Activated CD8-positive, alpha-beta T cell treated with anti-CD3 and anti-CD28 coated beads for 36 hours (primary cell): ENCODE results near the gene TENT5C. TPM values are rescaled to one million over a fixed set of nuclear protein-coding genes. Genes with fewer than 3 reads are reported as not detected.
A peak's percentile ranks its signal among the peaks of the same experiment; 100 is the strongest.

Source experiments
- ATAC-seq: fragments of 200-7000 bp; cut with Tn5 transposase; one replicate; pipeline ENCODE4 v1.10.0; 2021; ENCODE audit warnings: mild to moderate bottlenecking, moderate library complexity
- CTCF ChIA-PET: fragments of 350-600 bp; sonication (Branson Sonifier 250); formaldehyde crosslinking; loops from one replicate; lab custom pipeline; 2021; ENCODE audit warnings: antibody characterized with exemption; lab: Charles Lee
- POLR2A ChIA-PET: fragments of 350-600 bp; sonication (Branson Sonifier 250); formaldehyde crosslinking; loops from one replicate; lab custom pipeline; 2021; ENCODE audit warnings: antibody characterized with exemption; lab: Charles Lee
- DNase-seq: peaks from one replicate; pipeline ENCODE4 v3.0.0-alpha.2; 2020
- H3K27ac Mint-ChIP-seq: one replicate; pipeline ENCODE4 v1.8.0; 2021; ENCODE audit warnings: mild to moderate bottlenecking, mixed read lengths
- H3K27me3 Mint-ChIP-seq: one replicate; pipeline ENCODE4 v1.8.0; 2021; ENCODE audit warnings: mixed read lengths
- H3K36me3 Mint-ChIP-seq: one replicate; pipeline ENCODE4 v1.8.0; 2021; ENCODE audit warnings: low read depth, mixed read lengths
- H3K4me1 Mint-ChIP-seq: one replicate; pipeline ENCODE4 v1.8.0; 2021; ENCODE audit warnings: low read depth, mixed read lengths
- H3K4me3 Mint-ChIP-seq: one replicate; pipeline ENCODE4 v1.8.0; 2021; ENCODE audit warnings: mild to moderate bottlenecking, moderate library complexity, mixed read lengths
- H3K9me3 Mint-ChIP-seq: one replicate; pipeline ENCODE4 v1.8.0; 2021; ENCODE audit warnings: mixed read lengths
- CTCF ChIP-seq: fragments of 200-600 bp; IDR thresholded peaks from one replicate; pipeline ENCODE4 v1.8.0; 2022; ENCODE audit warnings: antibody characterized with exemption, mild to moderate bottlenecking
- intact Hi-C: fragments of 100-400 bp; cut with micrococcal nuclease; formaldehyde crosslinking; loops from one replicate; pipeline ENCODE4 v1.10.0; 2022
- total RNA-seq, 2 experiments: library from RNA; stranded (reverse); gene quantifications; one replicate each; pipeline ENCODE4 v1.2.3, GENCODE V29; 2021

The TENT5C gene
- total RNA-seq, 2 experiments from 2014 or later: 13.1 to 13.6 TPM

- ChIA-PET POLR2A (interaction anchor here (1.3 kb wide), 1 partner anchor 10 kb away, joined by 3 read pairs; no protein-coding TSS in a partner anchor), CTCF (interaction anchor here (2.3 kb wide), 1 partner anchor 15 kb away, joined by 5 read pairs; no protein-coding TSS in a partner anchor)
- TF ChIP-seq CTCF: no peak
- H3K9me3 Mint-ChIP-seq: no peaks in the 10 kb centered on the region
- H3K36me3 Mint-ChIP-seq: no peaks in the 10 kb centered on the region
- peaks cover 8% of the 10 kb centered on the region for H3K4me1 Mint-ChIP-seq
- H3K4me3 Mint-ChIP-seq: no peak overlapping the region
- ATAC-seq: no peak
- intact Hi-C loops: no loop called here
- DNase-seq: no peak
- no peak overlapping the region for H3K27ac Mint-ChIP-seq
- H3K27me3 Mint-ChIP-seq: peaks cover 38% of the 10 kb centered on the region
These were observed 33.9 kb downstream of the TENT5C start for GRCh38 chr1:117639741-117640140.

GRCh38 chr1:117641536-117641935 lies 35.7 kb downstream of the TENT5C start:
- no peak for TF ChIP-seq CTCF
- no peak overlapping the region for H3K27ac Mint-ChIP-seq
- POLR2A ChIA-PET: no interaction called here
- CTCF ChIA-PET: interaction anchor here (1.2 to 1.9 kb wide), 3 partner anchors 106 to 117 kb away, joined by 3 to 6 read pairs (median 4); no protein-coding TSS in a partner anchor
- intact Hi-C loops: no loop called here
- no peak overlapping the region for H3K4me3 Mint-ChIP-seq
- H3K27me3 Mint-ChIP-seq: peaks cover 38% of the 10 kb centered on the region
- ATAC-seq: no peak
- no peaks in the 10 kb centered on the region for H3K9me3 Mint-ChIP-seq
- no peak for DNase-seq
- H3K4me1 Mint-ChIP-seq: peaks cover 3% of the 10 kb centered on the region
- no peaks in the 10 kb centered on the region for H3K36me3 Mint-ChIP-seq

GRCh38 chr1:117642963-117643362 lies 37.1 kb downstream of the TENT5C start:
- Mint-ChIP-seq H3K4me1 (peaks cover 2% of the 10 kb centered on the region), H3K4me3 (no peak overlapping the region), H3K27me3 (peaks cover 34% of the 10 kb centered on the region), H3K9me3 (no peaks in the 10 kb centered on the region), H3K36me3 (no peaks in the 10 kb centered on the region), H3K27ac (no peak overlapping the region)
- intact Hi-C loops: no loop called here
- ATAC-seq: peak; percentile 69
- no peak for TF ChIP-seq CTCF
- peak; percentile 64 for DNase-seq
- ChIA-PET POLR2A (interaction anchor here (1.1 to 3.0 kb wide), 3 partner anchors 13 to 29 kb away, joined by 3 to 14 read pairs (median 3); no protein-coding TSS in a partner anchor), CTCF (interaction anchor here (1.3 to 1.9 kb wide), 3 partner anchors 108 to 115 kb away, joined by 3 to 6 read pairs (median 4); no protein-coding TSS in a partner anchor)

GRCh38 chr1:117643601-117644000 lies 37.8 kb downstream of the TENT5C start:
- Mint-ChIP-seq H3K9me3 (no peaks in the 10 kb centered on the region), H3K4me1 (peaks cover 2% of the 10 kb centered on the region), H3K36me3 (no peaks in the 10 kb centered on the region), H3K27ac (no peak overlapping the region), H3K27me3 (peaks cover 36% of the 10 kb centered on the region), H3K4me3 (no peak overlapping the region)
- no peak for TF ChIP-seq CTCF
- intact Hi-C loops: no loop called here
- CTCF ChIA-PET: interaction anchor here (1.3 to 1.8 kb wide), 3 partner anchors 11 to 110 kb away, joined by 3 to 7 read pairs (median 4); no protein-coding TSS in a partner anchor
- ATAC-seq: no peak
- POLR2A ChIA-PET: interaction anchor here (1.3 to 3.0 kb wide), 3 partner anchors 12 to 16 kb away, joined by 3 to 14 read pairs (median 5); no protein-coding TSS in a partner anchor
- no peak for DNase-seq

- peaks cover 2% of the 10 kb centered on the region for H3K4me1 Mint-ChIP-seq
- ATAC-seq (no peak), DNase-seq (no peak)
- peaks cover 37% of the 10 kb centered on the region for H3K27me3 Mint-ChIP-seq
- no peaks in the 10 kb centered on the region for H3K36me3 Mint-ChIP-seq
- intact Hi-C loops: no loop called here
- POLR2A ChIA-PET: interaction anchor here (1.3 to 3.0 kb wide), 2 partner anchors 11 to 18 kb away, joined by 5 to 14 read pairs; no protein-coding TSS in a partner anchor
- CTCF ChIA-PET: interaction anchor here (1.6 to 1.8 kb wide), 2 partner anchors 10 to 110 kb away, joined by 4 to 7 read pairs; no protein-coding TSS in a partner anchor
- no peaks in the 10 kb centered on the region for H3K9me3 Mint-ChIP-seq
- no peak for TF ChIP-seq CTCF
- no peak overlapping the region for H3K27ac Mint-ChIP-seq
- no peak overlapping the region for H3K4me3 Mint-ChIP-seq
These were observed 39.0 kb downstream of the TENT5C start for GRCh38 chr1:117644696-117645311.
